Pancreas (tissue), 10 donors: ENCODE results near the gene NRCAM. TPM values are rescaled to one million over a fixed set of nuclear protein-coding genes. Genes with fewer than 3 reads are reported as not detected.

Experiments used
- ATAC-seq, 4 donors: fragments of 200-7000 bp; cut with Tn5 transposase; one replicate each; pipeline versions ENCODE4 v1.8.0 to v1.9.1; 2020; ENCODE audit warnings: mild to moderate bottlenecking in 4 of 4, moderate library complexity in 4 of 4
- DNase-seq, 6 donors: peaks; one replicate each; pipeline ENCODE4 v3.0.0-alpha.2; 2020
- FAIRE-seq: peaks from 2 replicates; lab custom pipeline; 2012; peaks lifted over from hg19 to GRCh38; lab: Jason Lieb, UNC
- H3K27ac ChIP-seq, 4 donors: fragments of 200-600 bp; sonication (generic); 1 replicate in 3 of 4; 2 replicates in 1 of 4; pipeline versions ENCODE4 v1.5.0 to v1.8.0; 2020
- H3K27me3 ChIP-seq, 4 donors: fragments of 200-600 bp; one replicate each; pipeline ENCODE4 v1.8.0; 2021
- H3K36me3 ChIP-seq, 3 donors: fragments of 200-600 bp; sonication (generic) in 1 of 3; one replicate each; pipeline versions ENCODE4 v1.5.0 to v1.8.0; 2020 to 2021
- H3K4me1 ChIP-seq, 3 donors: fragments of 200-600 bp; one replicate each; pipeline ENCODE4 v1.8.0; 2021
- H3K4me3 ChIP-seq, 4 donors: fragments of 200-600 bp; sonication (generic) in 2 of 4; one replicate each; pipeline versions ENCODE4 v1.5.0 to v1.8.0; 2020 to 2021
- H3K9me3 ChIP-seq, 4 donors: fragments of 200-600 bp; one replicate each; pipeline ENCODE4 v1.8.0; 2021
- WGBS, 2 donors: extraction: QIAGEN DNeasy Blood & Tissue Kit; methylation state at CpG; one replicate each; pipeline ENCODE4 v1.1.7; 2013; 5-methylcytosine and 5-hydroxymethylcytosine counted together
- intact Hi-C, 3 donors: fragments of 100-400 bp; cut with DNase I; formaldehyde crosslinking; loops; one replicate each; pipeline versions ENCODE4 v1.11.1 to v1.14.2; 2022
- polyA plus RNA-seq, 2 donors: library from polyadenylated mRNA; stranded (reverse); fragments of 200-250 nt; gene quantifications; one replicate each; pipeline ENCODE4 v1.2.3, GENCODE V29; 2013
- total RNA-seq, 6 donors: library from RNA; stranded (reverse); fragmentation: NEBNext Ultra II Directional in 4 of 6; extraction: Animal tissue kit (Norgen Biotek cat#: 25700) in 4 of 6; gene quantifications; one replicate each; pipeline versions ENCODE4 v1.2.1 to v1.2.4, GENCODE V29; 2021 to 2023
- TF ChIP-seq, protein P1 (sequence below), 4 donors: fragments of 200-600 bp; sonication (generic) in 3 of 4; IDR thresholded peaks; one replicate each; pipeline versions ENCODE4 v1.5.0 to v1.8.0; 2021; ENCODE audit warnings: antibody characterized with exemption in 4 of 4
- donor health status: healthy with polysubstance abuse.
- donor health status: DM: no; HTN: no; CAD: no; lungs with moderate emphysema.
- donor health status: DM: no; HTN: no; CAD: no.
- donor health status: control.
- donor health status: control.
- donor health status: Bipolar disorder and iron deficiency.
- donor health status: DM: yes; HTN: yes; CAD: no.
- donor health status: DM: no; HTN: no; CAD: no.
- donor health status: DM: no; HTN: no; CAD: no.
- donor health status: DM: yes; HTN: yes; CAD: no.

Gene NRCAM
- total and polyA plus RNA-seq, 8 donors = 14.1 to 53.6 (median 40.4) TPM

DNA sequence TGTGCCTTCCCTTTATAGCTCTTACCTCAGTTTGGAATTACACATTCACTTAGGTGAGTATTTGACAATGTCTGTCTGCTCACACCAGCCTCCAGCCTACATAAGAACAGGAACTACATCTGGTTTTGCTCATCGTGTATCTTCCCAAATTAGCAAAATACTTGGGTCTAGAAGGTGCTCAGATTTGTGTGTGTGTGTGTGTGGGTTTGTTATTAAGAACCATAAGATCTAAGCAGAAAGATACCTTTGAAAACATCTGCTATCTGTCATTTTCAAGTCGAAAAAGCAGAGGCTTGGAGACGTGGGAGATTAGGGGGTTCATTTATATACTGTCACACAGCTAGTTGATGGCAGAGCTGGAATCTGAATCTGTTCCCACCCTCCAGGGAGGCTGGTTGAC is 311.3 kb downstream of the NRCAM start:
- Histone ChIP-seq H3K9me3 (peaks cover 0 to 3% (median 0%) of the 10 kb centered on the region in 4 donors), H3K4me1 (no peaks in the 10 kb centered on the region), H3K4me3 (no peak overlapping the region), H3K27ac (no peak overlapping the region), H3K36me3 (no peaks in the 10 kb centered on the region), H3K27me3 (no peaks in the 10 kb centered on the region)
- WGBS, 2 donors = 60 to 61% methylated on average over 3 of the region's 3 CpGs
- DNase-seq (no peak), ATAC-seq (no peak), FAIRE-seq (no peak)
- TF ChIP-seq, protein P1, sequence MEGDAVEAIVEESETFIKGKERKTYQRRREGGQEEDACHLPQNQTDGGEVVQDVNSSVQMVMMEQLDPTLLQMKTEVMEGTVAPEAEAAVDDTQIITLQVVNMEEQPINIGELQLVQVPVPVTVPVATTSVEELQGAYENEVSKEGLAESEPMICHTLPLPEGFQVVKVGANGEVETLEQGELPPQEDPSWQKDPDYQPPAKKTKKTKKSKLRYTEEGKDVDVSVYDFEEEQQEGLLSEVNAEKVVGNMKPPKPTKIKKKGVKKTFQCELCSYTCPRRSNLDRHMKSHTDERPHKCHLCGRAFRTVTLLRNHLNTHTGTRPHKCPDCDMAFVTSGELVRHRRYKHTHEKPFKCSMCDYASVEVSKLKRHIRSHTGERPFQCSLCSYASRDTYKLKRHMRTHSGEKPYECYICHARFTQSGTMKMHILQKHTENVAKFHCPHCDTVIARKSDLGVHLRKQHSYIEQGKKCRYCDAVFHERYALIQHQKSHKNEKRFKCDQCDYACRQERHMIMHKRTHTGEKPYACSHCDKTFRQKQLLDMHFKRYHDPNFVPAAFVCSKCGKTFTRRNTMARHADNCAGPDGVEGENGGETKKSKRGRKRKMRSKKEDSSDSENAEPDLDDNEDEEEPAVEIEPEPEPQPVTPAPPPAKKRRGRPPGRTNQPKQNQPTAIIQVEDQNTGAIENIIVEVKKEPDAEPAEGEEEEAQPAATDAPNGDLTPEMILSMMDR (IDR thresholded peaks at IDR 0.05) = no peak
- intact Hi-C loops = no loop called here

DNA sequence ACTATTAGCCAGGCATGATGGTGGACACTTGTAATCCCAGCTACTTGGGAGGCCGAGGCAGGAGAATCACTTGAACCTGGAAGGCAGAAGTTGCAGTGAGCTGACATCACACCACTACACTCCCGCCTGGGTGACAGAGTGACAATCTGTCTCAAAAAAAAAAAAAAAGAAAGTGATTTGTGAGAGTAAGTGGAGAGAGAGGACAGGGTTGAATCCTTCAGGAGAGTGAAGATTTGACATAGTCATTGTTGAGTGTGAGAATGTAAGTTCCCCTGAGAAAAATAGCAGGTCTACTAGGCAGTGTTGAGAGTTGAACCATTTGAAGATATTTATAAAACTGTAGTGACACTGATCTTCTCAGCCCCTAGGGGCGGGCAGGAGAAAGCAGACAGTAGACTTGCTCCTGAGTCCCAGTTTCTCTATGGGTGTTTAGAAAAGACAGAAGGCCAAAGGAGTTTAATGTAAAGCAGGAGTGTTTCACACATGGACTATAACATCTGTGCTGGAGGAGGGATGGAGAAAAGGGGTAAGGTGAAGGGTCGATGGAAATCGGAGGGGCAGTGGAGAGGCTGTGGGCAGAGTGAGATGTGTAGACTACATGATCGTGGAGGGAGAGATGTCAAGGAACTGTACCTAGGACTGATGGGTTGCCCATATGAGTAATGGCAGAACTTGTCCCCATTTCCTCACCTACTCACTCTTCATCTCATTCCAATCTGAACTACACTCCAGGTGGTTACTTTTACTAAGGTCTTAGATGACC is 312.4 kb downstream of the NRCAM start:
- intact Hi-C loops = no loop called here
- H3K27ac ChIP-seq = no peak overlapping the region
- peaks cover 0 to 3% (median 0%) of the 10 kb centered on the region in 4 donors for H3K9me3 ChIP-seq
- FAIRE-seq = no peak
- no peak for ATAC-seq
- no peaks in the 10 kb centered on the region for H3K27me3 ChIP-seq
- no peak overlapping the region for H3K4me3 ChIP-seq
- TF ChIP-seq, protein P1 (IDR thresholded peaks at IDR 0.05) = no peak
- DNase-seq = no peak
- H3K4me1 ChIP-seq = no peaks in the 10 kb centered on the region
- no peaks in the 10 kb centered on the region for H3K36me3 ChIP-seq
- 92 to 98% methylated on average over 6 of the region's 6 CpGs for WGBS, 2 donors

DNA sequence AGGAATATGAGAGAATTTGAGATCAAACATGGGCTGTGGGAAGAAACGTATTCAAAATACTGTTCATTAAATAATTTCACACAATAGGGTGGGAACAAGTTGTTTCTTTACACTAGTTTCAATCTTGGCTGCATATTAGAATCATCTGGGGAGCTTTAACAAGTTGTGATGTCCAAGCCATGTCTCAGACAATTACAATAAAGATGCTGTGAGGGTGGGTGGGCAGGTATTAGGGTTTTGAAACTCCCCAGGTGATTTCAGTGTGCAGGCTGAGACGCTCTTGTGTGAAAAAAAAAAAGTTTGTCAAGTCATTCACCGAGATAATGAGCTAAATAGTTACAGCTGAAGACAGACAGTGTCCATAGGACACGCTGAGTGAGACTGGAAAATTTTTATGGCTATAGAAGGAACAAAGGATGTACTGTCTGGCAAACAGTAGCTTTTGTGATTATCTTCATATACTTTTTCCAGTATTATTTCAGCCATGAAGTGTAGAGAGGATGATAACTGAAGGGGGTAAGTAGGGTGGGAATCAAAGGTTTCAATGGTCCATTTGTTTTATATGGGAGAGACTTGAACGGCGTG is 313.5 kb downstream of the NRCAM start:
- no peak for DNase-seq
- H3K36me3 ChIP-seq = no peaks in the 10 kb centered on the region
- no peaks in the 10 kb centered on the region for H3K4me1 ChIP-seq
- TF ChIP-seq, protein P1 (IDR thresholded peaks at IDR 0.05) = no peak
- intact Hi-C loops = no loop called here
- no peaks in the 10 kb centered on the region for H3K27me3 ChIP-seq
- no peaks in the 10 kb centered on the region for H3K9me3 ChIP-seq
- no peak for FAIRE-seq
- H3K4me3 ChIP-seq = no peak overlapping the region
- ATAC-seq = no peak
- 76 to 79% methylated on average over 6 of the region's 6 CpGs for WGBS, 2 donors
- no peak overlapping the region for H3K27ac ChIP-seq

DNA sequence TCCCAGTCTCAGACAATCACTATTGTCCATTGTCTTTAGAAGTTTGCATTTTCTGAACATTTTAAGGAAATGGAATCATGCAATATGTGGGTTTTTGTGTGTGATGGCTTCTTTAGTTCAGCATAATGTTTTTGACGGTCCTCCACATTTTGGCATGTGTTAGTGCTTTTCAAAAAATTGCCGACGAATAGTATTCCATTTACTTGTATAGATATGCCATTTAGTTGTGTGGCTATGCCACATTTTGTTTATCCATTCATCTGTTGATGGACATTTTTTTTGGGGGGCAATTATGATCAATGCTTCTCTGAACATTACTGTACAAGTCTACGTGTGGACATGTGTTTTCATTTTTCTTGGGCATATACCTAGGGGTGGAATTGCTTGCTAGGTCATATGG is 314.1 kb downstream of the NRCAM start:
- Histone ChIP-seq H3K4me1 (no peaks in the 10 kb centered on the region), H3K9me3 (no peaks in the 10 kb centered on the region), H3K36me3 (no peaks in the 10 kb centered on the region), H3K27me3 (no peaks in the 10 kb centered on the region), H3K27ac (no peak overlapping the region), H3K4me3 (no peak overlapping the region)
- no peak for ATAC-seq
- DNase-seq = no peak
- intact Hi-C loops = no loop called here
- TF ChIP-seq, protein P1 (IDR thresholded peaks at IDR 0.05) = no peak
- WGBS, 2 donors = 89 to 90% methylated on average over 4 of the region's 4 CpGs
- FAIRE-seq = no peak

DNA sequence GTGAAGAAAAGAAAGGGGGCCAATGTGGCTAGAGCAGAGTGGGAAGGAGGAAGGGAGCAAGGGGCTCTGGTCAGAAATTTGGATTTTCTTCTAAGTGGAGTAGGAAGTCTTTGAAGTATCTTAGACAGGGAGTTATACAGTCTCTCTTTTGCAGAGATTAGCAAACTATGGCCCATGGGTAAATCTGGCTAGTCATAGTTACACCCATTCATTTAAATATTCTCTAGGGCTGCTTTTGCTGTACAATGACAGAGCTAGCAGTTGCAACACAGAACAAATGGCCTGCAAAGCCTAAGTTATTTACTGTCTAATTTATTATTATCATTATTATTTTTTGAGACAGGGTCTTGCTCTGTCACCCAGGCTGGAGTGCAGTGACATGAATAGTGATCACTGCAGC is 315.6 kb downstream of the NRCAM start:
- H3K27me3 ChIP-seq = no peaks in the 10 kb centered on the region
- FAIRE-seq (no peak), DNase-seq (no peak), ATAC-seq (no peak)
- no peaks in the 10 kb centered on the region for H3K36me3 ChIP-seq
- TF ChIP-seq, protein P1 (IDR thresholded peaks at IDR 0.05) = no peak
- no peaks in the 10 kb centered on the region for H3K4me1 ChIP-seq
- no peaks in the 10 kb centered on the region for H3K9me3 ChIP-seq
- no peak overlapping the region for H3K27ac ChIP-seq
- intact Hi-C loops = no loop called here
- no peak overlapping the region for H3K4me3 ChIP-seq
